HG02759 (cell line): ENCODE measurements around the gene PNKP.

Experiments
- ATAC-seq: cut with Tn5 transposase; IDR thresholded peaks from one replicate; pipeline ENCODE4 v1.9.1; 2021; ENCODE audit warnings: mild to moderate bottlenecking, moderate library complexity; ENCODE audit not compliant: unreplicated experiment

PNKP gene

DNA sequence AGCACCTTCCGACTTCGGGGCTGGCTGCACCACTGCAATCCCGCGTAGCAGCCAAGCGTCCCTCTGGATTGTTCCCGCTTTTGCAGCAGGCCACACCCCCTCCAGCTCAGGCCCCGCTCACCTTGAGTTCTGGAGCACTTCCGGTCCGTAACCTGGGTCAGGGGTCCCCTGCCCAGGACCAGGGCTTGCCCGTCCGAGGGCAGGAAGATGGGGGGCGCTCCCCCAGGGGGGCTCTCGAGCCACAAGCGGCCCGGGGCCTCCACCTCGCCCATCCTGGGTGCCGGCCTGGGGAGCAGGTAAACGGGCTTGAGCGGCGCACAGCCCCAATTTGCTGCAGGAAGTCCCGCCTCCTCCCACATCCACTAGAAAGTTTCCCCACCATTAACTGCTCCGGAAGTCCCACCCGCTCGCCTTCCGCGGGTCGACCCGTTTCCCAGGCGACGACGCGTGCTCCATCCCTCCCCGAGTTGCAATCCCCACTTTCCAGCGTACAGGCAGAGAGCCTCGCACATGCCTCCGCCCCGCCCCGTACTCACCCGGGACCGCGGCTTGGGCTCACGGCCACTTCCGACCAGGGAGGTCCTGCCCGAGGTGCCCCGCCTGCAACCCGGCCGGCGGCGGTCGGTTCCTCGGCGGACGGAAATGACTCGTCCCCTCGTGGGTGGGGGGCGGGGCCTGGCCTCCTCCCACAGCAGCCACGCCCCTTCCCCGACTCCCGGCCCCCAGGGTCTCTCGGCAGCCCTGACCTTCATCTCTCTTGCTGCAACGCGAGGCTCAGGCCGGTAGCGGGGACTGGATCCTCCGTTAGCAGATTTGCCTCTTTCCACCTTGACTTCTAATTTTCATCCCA is at the start of gene PNKP:
PNKP (minus strand) TSS at position 644 of the 850 bp plus-strand sequence; CDS start at position 272, 372 bp downstream.
- peak; percentile 54 for ATAC-seq

DNA sequence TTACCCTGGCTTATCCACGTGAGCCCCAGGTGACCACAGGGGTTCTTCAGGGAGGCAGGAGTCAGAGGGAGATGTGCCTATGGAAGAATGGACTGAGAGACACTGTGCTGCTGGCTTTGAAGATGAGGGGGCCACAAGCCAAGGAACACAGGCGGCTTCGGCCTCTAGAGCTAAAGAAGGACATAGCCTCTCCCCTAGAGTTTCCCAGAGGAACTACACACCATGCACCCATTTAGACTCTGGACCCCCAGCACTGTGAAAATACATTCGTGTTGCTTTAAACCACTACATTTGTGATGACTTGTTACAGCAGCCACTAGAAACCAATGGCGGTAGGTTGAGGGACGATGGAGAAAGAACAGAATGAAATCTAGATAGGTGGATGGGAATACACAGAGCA is 47.9 kb upstream of the PNKP start:
- no peak for ATAC-seq

GRCh38 chr19:49913720-49914119 is 46.3 kb upstream of the PNKP start:
- ATAC-seq, result no peak

- ATAC-seq, result no peak
Measured at GRCh38 chr19:49912965-49913685, 45.7 kb upstream of the PNKP start.

DNA sequence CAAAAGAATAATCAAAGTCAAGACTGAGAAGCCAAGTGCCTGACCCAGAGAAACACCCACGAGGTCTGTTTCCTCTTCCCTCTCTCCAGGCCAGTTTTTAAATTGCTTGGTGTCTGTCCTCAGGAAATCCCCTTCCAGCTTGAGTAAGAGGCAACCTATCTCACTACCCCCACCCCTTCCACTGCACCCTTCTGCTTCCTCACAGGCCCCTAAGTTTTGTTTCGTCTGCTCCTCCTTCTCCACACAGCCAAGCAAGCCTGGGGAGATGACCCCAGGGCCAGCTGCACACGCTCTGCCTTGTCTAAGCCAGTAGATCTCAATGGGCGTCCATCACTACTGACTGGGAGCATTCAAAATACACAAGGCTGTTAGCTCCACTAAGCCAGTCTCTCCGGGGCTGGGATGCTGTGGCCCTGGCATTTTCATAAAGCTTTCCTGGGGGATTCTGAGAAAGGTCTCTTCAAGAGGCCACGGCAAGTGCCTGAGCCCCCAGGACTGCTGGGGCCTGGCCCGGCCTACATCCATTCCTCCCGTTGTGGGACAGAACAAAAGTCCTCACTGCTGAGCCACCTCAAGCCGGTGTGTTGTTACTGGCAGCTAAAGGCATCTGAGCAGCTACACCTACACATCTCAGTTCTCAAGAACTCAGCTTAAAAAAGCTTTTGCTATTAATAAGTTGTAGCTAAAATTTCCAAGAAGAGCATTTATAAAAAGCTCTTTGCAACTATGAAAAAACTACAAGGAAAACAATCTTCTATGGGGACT is 44.2 kb upstream of the PNKP start:
- peak; percentile 26 for ATAC-seq

- ATAC-seq, result no peak
Measured at GRCh38 chr19:49910179-49910578, 42.8 kb upstream of the PNKP start.

- no peak for ATAC-seq
Measured at GRCh38 chr19:49908480-49909420, 41.4 kb upstream of the PNKP start.

- ATAC-seq, result peak; percentile 37
Measured at GRCh38 chr19:49907745-49908446, 40.5 kb upstream of the PNKP start.

GRCh38 chr19:49906879-49907564 is 39.6 kb upstream of the PNKP start:
- peak; percentile 47 for ATAC-seq

DNA sequence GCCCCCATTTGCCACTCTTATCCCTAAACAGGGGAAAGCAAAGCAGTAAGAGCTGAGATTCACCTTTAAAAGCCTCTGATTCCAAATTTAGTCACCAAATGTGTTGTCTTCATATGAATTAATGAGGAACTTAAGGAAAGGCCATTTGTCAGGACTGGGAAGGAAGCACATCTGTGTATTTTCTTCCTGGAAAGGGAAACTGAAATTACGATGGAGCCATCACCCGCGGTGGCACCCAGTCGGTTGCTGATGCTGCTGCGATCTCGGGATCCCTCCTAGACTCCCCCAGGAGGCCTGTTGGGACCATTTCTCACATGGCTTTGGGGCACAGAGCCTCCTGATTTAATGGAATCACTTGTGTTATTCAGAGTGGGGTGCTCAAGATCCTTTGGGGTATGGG is 36.8 kb upstream of the PNKP start:
- no peak for ATAC-seq

- peak; percentile 66 for ATAC-seq
Measured at GRCh38 chr19:49896863-49897621, 29.7 kb upstream of the PNKP start, which contains the start of gene IL4I1. TSS of gene IL4I1 (minus strand) at chr19:49896887. CDS start at chr19:49896160, 727 bp downstream.

- no peak for ATAC-seq
Measured at GRCh38 chr19:49895566-49896297, 28.4 kb upstream of the PNKP start.

GRCh38 chr19:49894879-49895565 is 27.6 kb upstream of the PNKP start:
- ATAC-seq, result no peak

DNA sequence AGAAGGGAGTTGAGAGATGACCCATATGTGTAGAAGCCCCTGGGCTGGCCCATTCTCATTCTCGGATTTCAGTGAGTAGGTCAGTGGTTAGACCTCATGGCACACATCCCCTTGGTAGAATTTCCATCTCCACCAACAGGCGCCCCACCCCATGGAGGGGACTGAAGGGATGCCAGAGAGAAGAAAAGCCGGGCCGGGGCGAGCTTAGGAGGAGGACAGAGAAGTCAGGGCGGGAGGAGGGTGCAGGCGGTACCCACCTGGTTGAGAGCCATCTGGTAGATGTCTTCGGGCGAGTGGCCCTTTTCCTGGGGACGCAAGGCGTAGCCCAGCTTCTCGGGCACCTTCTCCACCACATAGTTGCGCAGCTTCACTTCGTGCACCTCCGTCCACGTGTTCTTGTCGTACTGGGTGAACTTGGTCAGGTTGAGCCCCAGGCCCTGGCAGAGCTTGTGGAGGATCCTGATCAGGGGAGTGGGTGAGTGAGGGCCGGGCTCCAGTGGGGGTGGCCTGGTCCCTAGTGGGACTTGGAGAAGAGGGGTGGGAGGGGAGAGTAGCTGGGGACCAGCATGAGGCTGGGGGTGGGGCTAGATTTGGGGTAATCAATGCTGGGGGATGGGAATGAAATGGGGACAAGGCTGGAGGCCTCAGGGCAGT is 26.8 kb upstream of the PNKP start:
- ATAC-seq, result no peak

DNA sequence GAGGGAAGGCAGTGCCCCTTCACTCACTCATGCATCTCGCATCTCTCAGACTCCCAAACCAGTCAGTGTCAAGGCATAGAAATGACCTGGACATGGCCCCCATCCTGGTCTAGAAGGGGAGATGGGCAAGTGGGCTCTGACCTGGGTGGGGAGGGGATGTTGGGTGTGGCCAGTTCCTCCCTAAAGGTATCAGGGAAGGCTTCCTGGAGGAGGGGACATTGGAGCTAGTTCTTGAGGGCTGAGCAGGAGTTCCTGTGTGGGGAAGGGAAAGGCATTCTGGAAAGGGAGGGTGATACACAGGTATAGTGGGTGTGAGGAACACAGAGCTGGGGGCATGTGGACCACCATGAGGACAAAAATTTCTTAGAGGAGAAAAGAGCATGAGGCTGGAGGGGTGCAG is 25.3 kb upstream of the PNKP start:
- ATAC-seq, result no peak

GRCh38 chr19:49891393-49891792 is 24.0 kb upstream of the PNKP start:
- no peak for ATAC-seq
